Activated T-cell treated with anti-CD3 and anti-CD28 coated beads, Interleukin-2, amount 50 U/mL, for 1 hour (primary cell): ENCODE results near the gene RUSC1.
A peak's percentile ranks its signal among the peaks of the same experiment; 100 is the strongest.
"Not testable (repeated sequence)": the region's sequence is repeated elsewhere in the genome, so short reads cannot be mapped to it uniquely, and the experiment has no call there.

ENCODE experiments used
- DNase-seq: peaks from one replicate; pipeline ENCODE4 v3.0.0-alpha.2; 2020

The RUSC1 gene, protein sequence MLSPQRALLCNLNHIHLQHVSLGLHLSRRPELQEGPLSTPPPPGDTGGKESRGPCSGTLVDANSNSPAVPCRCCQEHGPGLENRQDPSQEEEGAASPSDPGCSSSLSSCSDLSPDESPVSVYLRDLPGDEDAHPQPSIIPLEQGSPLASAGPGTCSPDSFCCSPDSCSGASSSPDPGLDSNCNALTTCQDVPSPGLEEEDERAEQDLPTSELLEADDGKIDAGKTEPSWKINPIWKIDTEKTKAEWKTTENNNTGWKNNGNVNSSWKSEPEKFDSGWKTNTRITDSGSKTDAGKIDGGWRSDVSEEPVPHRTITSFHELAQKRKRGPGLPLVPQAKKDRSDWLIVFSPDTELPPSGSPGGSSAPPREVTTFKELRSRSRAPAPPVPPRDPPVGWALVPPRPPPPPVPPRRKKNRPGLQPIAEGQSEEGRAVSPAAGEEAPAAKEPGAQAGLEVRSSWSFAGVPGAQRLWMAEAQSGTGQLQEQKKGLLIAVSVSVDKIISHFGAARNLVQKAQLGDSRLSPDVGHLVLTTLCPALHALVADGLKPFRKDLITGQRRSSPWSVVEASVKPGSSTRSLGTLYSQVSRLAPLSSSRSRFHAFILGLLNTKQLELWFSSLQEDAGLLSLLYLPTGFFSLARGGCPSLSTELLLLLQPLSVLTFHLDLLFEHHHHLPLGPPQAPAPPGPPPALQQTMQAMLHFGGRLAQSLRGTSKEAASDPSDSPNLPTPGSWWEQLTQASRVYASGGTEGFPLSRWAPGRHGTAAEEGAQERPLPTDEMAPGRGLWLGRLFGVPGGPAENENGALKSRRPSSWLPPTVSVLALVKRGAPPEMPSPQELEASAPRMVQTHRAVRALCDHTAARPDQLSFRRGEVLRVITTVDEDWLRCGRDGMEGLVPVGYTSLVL

GRCh38 chr1:155320661-155321617, at the start of gene RUSC1:
TSS of gene RUSC1 (plus strand) at chr1:155320894. CDS start at chr1:155321774, 880 bp downstream.
- DNase-seq, result peak; percentile 81

GRCh38 chr1:155272466-155273342, 48.0 kb upstream of the RUSC1 start:
- no peak for DNase-seq

DNA sequence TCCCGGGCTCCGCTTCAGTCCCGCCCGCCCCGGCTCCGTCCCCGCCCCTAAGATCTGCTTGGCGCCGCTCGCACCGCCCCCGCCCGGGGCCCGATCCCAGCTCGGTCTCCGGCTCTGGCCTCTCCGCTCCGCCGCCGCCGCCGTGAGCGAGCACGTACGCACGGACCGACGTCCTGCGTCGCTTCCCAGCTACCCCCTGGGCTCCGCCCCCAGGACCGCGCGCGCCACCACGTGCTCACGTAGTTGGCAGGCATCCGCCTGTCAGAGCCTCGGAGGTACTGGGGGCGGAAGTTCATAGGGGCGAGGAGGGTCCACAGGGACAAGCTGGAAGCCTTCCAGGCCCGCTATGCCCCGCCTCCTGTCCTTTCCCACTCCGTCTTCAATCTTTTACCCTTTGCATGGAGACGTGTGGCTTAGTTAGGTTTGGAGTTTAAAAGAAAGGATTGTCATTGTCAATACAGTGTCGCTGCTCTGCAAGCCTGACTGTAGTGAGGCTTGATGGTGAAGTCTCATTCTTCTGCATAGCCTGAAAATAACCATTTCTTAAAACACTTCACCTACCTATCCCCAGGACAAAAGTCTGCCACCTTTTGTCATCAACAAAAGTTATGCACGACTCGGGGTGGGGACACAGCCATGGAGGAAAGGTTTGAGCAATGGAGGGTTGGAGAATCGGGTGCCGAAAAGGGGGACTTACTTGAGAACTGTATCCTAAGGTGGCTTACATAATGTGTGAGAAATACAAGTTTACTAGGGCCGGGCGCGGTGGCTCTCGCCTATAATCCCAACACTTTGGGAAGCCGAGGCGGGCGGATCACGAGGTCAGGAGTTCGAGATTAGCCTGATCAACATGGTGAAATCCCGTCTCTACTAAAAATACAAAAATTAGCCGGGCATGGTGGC, 47.1 kb upstream of the RUSC1 start, which contains the start of gene CLK2:
Gene CLK2, minus strand, starts transcription at position 162 of the 903 bp plus-strand sequence. CDS start 2,527 bp downstream, outside the sequence.
- DNase-seq, result peak; percentile 93

- peak; percentile 93 for DNase-seq
Observed at GRCh38 chr1:155277070-155277901, 43.4 kb upstream of the RUSC1 start, which contains the start of gene HCN3. TSS of gene HCN3 (plus strand) at chr1:155277463. CDS start at chr1:155277591, 128 bp downstream.

DNA sequence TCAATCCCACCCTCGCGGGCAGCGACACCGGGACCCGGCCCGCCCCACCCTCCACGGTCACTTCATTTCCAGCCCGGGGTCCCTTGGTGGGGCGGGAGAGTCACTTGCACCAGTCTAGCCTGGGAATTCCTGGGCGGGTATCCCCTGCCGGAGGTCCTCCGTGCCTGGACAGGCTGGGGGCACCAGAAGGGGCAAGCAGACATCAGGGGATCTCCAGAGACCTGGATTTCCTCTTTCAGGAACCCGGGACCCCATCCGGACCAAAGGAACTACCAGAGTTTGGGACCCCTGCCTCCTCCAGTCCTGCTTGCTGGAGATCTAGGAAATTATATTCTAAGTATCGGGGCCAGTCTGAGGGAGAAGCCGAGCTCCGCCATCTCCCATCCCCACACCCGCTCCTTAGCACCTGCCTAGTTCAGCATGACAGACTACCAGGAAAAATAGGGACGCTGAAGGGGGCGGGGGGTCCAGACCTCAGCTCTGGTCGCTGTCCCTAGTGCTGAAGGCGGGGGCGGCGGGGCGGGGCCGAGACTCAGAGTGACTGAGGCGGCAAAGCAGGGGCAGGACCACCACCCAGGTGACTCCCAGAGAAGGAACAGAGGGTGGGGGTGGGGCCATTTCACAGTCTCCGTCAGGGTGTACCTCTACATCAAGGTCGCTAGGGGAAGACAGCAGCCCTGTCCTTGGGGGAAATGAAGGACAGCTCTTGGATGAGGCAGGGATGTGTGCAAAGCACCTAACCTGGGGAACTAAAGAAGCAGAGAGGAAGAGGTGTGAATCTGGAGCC, 42.6 kb upstream of the RUSC1 start:
- DNase-seq, result peak; percentile 77

- no peak for DNase-seq
Observed at GRCh38 chr1:155278689-155279160, 42.0 kb upstream of the RUSC1 start.

GRCh38 chr1:155279268-155279667, 41.4 kb upstream of the RUSC1 start:
- no peak for DNase-seq

DNA sequence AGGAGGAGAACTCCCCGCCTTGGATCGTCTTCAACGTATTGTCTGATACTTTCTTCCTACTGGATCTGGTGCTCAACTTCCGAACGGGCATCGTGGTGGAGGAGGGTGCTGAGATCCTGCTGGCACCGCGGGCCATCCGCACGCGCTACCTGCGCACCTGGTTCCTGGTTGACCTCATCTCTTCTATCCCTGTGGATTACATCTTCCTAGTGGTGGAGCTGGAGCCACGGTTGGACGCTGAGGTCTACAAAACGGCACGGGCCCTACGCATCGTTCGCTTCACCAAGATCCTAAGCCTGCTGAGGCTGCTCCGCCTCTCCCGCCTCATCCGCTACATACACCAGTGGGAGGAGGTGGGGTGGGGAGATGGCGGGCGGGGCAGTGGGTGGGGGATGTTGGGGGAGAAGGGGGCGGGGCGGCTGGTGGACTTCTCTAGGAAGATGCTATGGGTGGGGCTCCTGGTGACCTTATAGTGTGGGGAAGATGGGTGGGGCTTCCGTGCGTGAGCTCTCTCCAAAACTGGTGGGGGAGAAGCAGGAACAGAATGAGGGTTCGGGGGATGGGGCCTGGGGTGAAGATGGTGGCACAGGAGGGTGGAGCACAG, 38.1 kb upstream of the RUSC1 start:
- no peak for DNase-seq

DNA sequence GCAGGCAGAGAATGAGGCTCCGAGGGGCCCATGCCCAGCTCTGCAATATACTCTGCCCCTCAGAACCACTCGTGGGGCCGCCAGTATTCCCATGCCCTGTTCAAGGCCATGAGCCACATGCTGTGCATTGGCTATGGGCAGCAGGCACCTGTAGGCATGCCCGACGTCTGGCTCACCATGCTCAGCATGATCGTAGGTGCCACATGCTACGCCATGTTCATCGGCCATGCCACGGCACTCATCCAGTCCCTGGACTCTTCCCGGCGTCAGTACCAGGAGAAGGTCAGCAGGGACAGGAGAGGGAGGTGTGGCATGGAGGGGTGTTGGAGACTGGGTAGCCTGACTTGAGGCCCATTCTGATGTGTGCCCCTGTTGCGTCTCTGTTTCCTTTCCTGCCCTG, 36.2 kb upstream of the RUSC1 start:
- no peak for DNase-seq

- no peak for DNase-seq
Observed at GRCh38 chr1:155285063-155285462, 35.6 kb upstream of the RUSC1 start.

- DNase-seq, result no peak
Observed at GRCh38 chr1:155285631-155286044, 35.1 kb upstream of the RUSC1 start.

DNA sequence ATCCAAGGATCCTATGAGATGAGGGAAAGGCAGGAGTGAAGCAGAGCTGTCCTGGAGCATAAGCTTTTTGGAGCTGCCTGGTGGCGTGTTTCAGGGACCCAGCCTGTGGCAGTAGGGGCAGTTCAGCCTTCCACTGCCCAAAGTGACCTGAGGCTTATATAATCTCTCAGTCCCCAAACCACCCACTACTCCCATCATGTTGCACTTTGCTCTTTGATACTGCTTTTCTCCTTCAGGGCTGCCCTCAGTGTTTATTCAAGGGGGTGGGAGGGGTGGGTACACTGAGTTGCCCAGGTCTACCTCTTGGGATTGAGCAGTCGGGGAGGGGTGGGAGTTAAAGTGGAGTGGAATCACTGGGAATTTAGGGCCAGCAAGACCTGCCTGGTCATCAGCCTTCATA, 34.1 kb upstream of the RUSC1 start:
- no peak for DNase-seq

DNA sequence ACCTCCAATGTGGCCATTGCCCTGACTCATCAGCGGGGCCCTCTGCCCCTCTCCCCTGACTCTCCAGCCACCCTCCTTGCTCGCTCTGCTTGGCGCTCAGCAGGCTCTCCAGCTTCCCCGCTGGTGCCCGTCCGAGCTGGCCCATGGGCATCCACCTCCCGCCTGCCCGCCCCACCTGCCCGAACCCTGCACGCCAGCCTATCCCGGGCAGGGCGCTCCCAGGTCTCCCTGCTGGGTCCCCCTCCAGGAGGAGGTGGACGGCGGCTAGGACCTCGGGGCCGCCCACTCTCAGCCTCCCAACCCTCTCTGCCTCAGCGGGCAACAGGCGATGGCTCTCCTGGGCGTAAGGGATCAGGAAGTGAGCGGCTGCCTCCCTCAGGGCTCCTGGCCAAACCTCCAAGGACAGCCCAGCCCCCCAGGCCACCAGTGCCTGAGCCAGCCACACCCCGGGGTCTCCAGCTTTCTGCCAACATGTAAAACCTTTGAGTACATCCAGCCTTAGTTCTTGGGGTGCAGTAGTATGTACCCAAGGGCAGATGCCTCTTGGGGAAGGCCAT, 32.6 kb upstream of the RUSC1 start:
- DNase-seq, result no peak

DNA sequence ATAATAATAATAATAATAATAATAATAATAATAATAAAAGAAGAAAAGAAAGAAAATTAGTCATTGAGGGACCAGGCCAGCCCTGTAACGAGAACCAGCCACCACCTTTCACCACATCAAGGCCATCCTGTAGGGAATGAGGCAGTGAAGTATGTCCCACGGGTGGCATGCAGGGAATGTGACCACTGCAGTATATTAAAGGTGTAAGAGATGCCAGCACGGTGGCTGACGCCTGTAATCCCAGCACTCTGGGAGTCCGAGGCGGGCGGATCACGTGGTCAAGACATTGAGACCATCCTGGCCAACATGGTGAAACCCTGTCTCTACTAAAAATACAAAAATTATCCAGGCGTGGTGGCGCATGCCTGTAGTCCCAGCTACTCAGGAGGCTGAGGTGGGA, 29.7 kb upstream of the RUSC1 start:
- DNase-seq, result not testable (repeated sequence)

- DNase-seq, result no peak
Observed at GRCh38 chr1:155293086-155293749, 27.5 kb upstream of the RUSC1 start.

DNA sequence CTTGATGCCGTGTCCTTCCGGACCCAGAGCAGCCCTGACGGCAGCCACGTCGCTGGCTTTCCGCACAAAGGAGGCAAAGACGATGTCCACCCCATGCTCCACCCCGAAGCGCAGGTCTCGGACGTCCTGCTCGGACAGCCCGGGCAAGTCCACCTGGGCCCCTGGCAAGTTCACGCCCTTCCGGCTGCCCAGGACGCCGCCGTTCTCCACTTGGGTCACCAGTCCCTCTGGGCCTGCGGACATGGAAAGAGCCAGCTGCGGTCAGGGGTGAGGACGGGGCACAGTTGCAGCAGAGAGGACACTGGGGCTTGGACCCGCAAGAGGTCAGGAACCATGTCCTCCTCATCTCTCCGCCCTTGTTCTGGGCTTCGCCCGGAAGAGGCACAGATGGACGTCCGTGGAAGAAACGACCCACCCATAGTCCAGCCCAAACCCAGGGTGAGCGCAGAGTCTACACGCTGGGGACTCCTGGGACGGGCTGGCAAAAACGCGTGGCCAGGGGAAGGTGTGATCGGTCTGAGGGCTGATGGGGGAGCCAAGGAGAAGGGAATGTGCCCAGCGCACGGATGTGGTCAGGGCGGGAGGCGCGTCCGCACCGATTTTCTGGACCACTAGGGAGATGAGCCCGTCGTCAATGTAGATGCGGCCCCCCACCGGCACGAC, 26.0 kb upstream of the RUSC1 start:
- DNase-seq, result no peak
